Body of pancreas (tissue), 4 donors: ENCODE results near the gene GJA9.

Source experiments
- POLR2A ChIP-seq, 3 donors: fragments of 450-650 bp; IDR thresholded peaks; one replicate each; pipeline ENCODE4 v1.6.1; 2016; ENCODE audit warnings: antibody characterized with exemption in 3 of 3, mild to moderate bottlenecking in 2 of 3
- TF ChIP-seq, protein P1 (sequence below), 7 experiments: fragments of 450-650 bp in 4 of 7; fragments of 200-600 bp in 3 of 7; sonication (generic) in 3 of 7; IDR thresholded peaks; one replicate each; pipeline ENCODE4 v1.5.1; 2016 to 2019; ENCODE audit warnings: antibody characterized with exemption in 7 of 7

DNA sequence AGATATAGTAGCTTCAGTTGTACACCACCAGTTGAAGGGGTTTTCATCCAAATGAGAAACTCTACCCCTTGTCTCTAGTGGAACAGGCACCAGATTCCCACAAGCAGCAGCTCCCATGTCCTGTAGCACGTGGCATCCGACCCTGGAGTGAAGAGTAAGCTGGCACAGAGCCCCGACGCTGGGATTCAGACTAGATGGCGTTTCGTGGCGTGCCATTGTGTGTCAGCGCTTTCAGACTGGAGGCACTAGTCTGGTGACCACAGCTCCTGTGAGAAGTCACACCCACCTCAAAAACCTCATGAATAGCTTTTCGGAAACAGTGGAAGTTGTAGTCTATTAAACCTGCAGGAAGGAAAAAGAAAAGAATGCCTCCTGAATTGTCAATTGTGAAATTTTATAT lies 42.0 kb downstream of the GJA9 start:
- TF ChIP-seq, protein P1, sequence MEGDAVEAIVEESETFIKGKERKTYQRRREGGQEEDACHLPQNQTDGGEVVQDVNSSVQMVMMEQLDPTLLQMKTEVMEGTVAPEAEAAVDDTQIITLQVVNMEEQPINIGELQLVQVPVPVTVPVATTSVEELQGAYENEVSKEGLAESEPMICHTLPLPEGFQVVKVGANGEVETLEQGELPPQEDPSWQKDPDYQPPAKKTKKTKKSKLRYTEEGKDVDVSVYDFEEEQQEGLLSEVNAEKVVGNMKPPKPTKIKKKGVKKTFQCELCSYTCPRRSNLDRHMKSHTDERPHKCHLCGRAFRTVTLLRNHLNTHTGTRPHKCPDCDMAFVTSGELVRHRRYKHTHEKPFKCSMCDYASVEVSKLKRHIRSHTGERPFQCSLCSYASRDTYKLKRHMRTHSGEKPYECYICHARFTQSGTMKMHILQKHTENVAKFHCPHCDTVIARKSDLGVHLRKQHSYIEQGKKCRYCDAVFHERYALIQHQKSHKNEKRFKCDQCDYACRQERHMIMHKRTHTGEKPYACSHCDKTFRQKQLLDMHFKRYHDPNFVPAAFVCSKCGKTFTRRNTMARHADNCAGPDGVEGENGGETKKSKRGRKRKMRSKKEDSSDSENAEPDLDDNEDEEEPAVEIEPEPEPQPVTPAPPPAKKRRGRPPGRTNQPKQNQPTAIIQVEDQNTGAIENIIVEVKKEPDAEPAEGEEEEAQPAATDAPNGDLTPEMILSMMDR (IDR thresholded peaks at IDR 0.05), result no peak
- TF ChIP-seq POLR2A (IDR thresholded peaks at IDR 0.05), result no peak
